IPS-20b (cell line): Measurements from ENCODE around the gene RPSA.

ENCODE experiments used
- H3K27ac ChIP-seq: one replicate; pipeline ENCODE4 v1.5.1; 2013; ENCODE audit warnings: low read length
- H3K27me3 ChIP-seq: 2 replicates; pipeline ENCODE4 v1.6.1; 2013; ENCODE audit warnings: mild to moderate bottlenecking, low read length, inconsistent platforms; ENCODE audit not compliant: insufficient read depth
- H3K36me3 ChIP-seq: 2 replicates; pipeline ENCODE4 v1.6.1; 2013; ENCODE audit warnings: low read depth, mild to moderate bottlenecking, inconsistent platforms, low read length, moderate library complexity; ENCODE audit not compliant: insufficient read depth
- H3K4me1 ChIP-seq: 2 replicates; pipeline ENCODE4 v1.6.1; 2013; ENCODE audit warnings: mild to moderate bottlenecking, control low read depth, inconsistent platforms, low read length, moderate library complexity; ENCODE audit not compliant: insufficient read depth
- H3K4me3 ChIP-seq: 2 replicates; pipeline ENCODE4 v1.5.1; 2013; ENCODE audit warnings: mild to moderate bottlenecking, low read length, inconsistent platforms
- H3K9ac ChIP-seq: 2 replicates; pipeline ENCODE4 v1.6.1; 2013; ENCODE audit warnings: low read depth, mild to moderate bottlenecking, inconsistent platforms, low read length, moderate library complexity
- H3K9me3 ChIP-seq: 2 replicates; pipeline ENCODE4 v1.6.1; 2013; ENCODE audit warnings: mild to moderate bottlenecking, low read depth, low read length, inconsistent platforms; ENCODE audit not compliant: insufficient read depth

Gene RPSA

GRCh38 chr3:39381432-39381831 lies 25.1 kb upstream of the RPSA start:
- H3K9me3 ChIP-seq = no peaks in the 10 kb centered on the region
- peaks cover 6% of the 10 kb centered on the region; the same call in 1 of the 2 replicates for H3K36me3 ChIP-seq
- no peak overlapping the region for H3K9ac ChIP-seq
- no peak overlapping the region for H3K4me3 ChIP-seq
- peaks cover 18% of the 10 kb centered on the region for H3K4me1 ChIP-seq
- H3K27ac ChIP-seq = no peak overlapping the region
- no peaks in the 10 kb centered on the region for H3K27me3 ChIP-seq

GRCh38 chr3:39383045-39383880 lies 23.3 kb upstream of the RPSA start, which contains the start of gene SLC25A38:
TSS of gene SLC25A38 (plus strand) at chr3:39383370. CDS start at chr3:39383725, 355 bp downstream.
- Histone ChIP-seq H3K27ac (peak within 1 kb of the TSS; percentile 85), H3K36me3 (peaks cover 7% of the 10 kb centered on the region; the same call in 1 of the 2 replicates), H3K27me3 (no peaks in the 10 kb centered on the region), H3K9ac (peak within 1 kb of the TSS; percentile 96), H3K9me3 (no peaks in the 10 kb centered on the region), H3K4me3 (peak within 1 kb of the TSS; percentile 88), H3K4me1 (peaks cover 7% of the 10 kb centered on the region)

DNA sequence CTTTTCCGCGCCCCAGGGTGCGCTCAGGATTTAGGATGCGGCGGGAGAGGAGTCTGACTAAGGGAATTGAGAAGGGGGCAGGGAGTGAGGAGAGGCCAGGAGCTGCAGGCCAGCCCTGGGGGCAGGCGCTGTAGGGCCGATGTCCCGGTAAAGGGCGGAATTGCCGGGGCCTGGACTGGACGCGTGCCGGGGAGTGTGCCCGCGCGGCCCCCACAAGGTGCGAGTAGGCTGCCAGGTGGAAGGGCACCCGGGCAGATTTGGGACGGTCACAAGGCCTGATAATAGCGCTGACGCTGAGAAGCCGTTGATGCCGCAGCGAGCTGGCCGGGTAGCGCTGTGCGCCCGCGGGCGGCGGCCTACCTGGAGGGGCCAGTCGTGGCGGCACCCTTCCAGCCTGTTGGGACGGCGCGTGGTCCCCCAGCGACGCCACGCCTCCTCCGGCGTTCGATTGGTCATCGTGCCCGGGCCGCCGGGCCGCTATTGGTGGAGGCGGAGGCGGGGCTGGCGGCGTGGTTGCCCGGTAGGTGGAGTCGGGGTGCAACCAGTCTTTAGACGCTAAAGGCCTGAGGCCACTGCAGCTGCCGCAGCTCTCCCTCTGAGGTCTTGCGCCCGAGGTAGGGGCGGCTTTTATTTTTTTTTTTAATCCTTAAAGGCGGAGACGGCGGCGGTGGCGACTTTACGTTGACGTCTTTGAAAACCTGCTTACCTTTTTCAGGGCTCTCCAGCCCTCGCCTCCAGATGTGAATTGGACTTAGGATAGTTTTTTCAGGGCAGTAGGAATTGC lies 22.4 kb upstream of the RPSA start:
- H3K9me3 ChIP-seq = no peaks in the 10 kb centered on the region

DNA sequence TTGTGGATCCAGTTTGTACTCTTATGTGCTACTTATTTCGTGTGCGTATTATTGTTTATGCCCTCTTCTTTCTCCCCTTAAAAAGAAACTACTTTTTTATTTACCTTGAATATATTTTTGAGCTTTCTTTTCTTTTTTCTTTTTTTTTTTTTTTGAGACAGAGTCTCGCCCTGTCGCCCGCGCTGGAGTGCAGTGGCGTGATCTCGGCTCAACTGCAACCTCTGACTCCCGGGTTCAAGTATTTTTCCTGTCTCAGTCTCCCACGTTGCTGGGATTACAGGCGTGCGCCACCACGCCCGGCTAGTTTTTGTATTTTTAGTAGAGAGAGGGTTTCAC lies 21.9 kb upstream of the RPSA start:
- no peaks in the 10 kb centered on the region for H3K27me3 ChIP-seq
- H3K36me3 ChIP-seq = peaks cover 17% of the 10 kb centered on the region; the same call in 1 of the 2 replicates
- no peaks in the 10 kb centered on the region for H3K9me3 ChIP-seq
- H3K27ac ChIP-seq = no peak overlapping the region
- peaks cover 7% of the 10 kb centered on the region for H3K4me1 ChIP-seq
- peak overlapping the region; percentile 88 for H3K4me3 ChIP-seq
- H3K9ac ChIP-seq = peak overlapping the region; percentile 76; the same call in 1 of the 2 replicates

More for the DNA sequence above, 22.4 kb upstream of the RPSA start:
- Histone ChIP-seq H3K4me1 (peaks cover 7% of the 10 kb centered on the region), H3K27ac (peak overlapping the region; percentile 85), H3K9ac (peak overlapping the region; percentile 96), H3K27me3 (no peaks in the 10 kb centered on the region), H3K4me3 (peak overlapping the region; percentile 88), H3K36me3 (peaks cover 12% of the 10 kb centered on the region; the same call in 1 of the 2 replicates)

DNA sequence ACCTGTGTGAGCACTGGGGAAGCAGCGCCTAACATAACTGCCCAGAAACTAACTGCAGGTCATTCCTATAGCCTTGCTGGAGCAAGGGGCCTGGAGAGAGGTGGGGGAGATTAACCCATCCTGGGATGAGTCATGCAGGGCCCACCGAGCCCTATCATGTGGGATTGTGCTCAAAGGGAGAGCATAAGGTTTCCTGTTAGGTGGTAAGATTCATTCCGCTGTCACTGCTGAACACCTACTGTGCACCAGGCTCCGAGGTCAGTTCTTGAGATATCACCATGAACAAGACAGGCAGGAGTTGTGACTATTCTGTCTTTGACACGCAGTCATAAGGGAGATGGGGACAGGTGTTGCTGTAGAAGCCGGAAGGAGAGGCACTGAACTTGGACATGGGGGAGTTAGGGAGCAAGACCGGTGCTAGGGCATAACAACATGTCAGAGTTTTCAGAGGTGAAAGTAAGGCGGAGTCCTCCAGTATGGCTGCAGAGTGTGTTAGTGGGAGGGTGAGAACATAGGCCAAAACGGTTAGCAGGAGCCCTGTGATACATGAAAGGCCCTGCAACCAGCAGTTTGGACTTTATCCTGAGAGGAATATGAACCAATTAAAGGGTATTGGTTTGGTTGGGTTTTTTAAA lies 20.9 kb upstream of the RPSA start:
- Histone ChIP-seq H3K36me3 (peaks cover 27% of the 10 kb centered on the region), H3K4me3 (peak overlapping the region; percentile 88; the same call in 1 of the 2 replicates), H3K4me1 (peaks cover 7% of the 10 kb centered on the region), H3K27ac (no peak overlapping the region), H3K9me3 (no peaks in the 10 kb centered on the region), H3K9ac (no peak overlapping the region; the same call in 1 of the 2 replicates), H3K27me3 (no peaks in the 10 kb centered on the region)

DNA sequence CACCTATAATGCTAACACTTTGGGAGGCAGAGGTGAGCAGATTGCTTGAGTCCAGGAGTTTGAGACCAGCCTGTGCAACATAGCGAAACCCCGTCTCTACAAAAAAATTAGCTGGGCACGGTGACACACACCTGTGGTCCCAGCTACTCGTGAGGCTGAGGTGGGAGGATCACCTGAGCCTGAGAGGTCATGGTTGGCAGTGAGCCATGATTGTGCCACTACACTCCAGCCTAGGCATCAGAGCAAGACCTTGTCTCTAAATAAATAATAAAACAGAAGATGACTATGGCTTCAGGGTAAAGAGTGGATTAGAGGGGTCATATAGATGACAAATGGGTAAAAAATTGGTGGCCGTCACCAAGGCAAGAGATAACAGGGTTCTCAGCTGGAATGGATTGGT lies 20.2 kb upstream of the RPSA start:
- no peaks in the 10 kb centered on the region for H3K9me3 ChIP-seq
- no peaks in the 10 kb centered on the region for H3K27me3 ChIP-seq
- H3K4me3 ChIP-seq = no peak overlapping the region
- no peak overlapping the region for H3K27ac ChIP-seq
- H3K4me1 ChIP-seq = peaks cover 7% of the 10 kb centered on the region
- H3K9ac ChIP-seq = no peak overlapping the region
- H3K36me3 ChIP-seq = peaks cover 34% of the 10 kb centered on the region

GRCh38 chr3:39387411-39387975 lies 19.0 kb upstream of the RPSA start:
- Histone ChIP-seq H3K4me3 (no peak overlapping the region), H3K4me1 (peaks cover 7% of the 10 kb centered on the region), H3K36me3 (peaks cover 46% of the 10 kb centered on the region)

DNA sequence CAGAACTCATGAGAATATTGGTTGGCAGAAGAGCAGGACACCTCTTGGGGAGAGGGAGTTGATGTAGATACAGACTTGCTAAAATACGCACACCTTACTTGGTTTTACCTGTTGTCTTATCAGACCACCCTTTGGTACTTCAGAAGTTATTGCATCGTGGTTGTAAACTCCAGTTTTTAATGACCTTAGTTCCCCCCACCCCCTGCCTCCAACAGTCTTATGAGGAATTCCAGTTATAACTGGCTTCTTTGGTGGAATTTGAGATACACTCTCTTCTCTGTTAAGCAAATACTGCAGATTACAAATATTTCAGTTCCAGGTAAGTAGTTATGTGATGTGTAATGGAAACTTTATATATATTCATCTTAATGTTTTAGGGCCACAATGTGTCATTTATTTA lies 18.4 kb upstream of the RPSA start:
- H3K9me3 ChIP-seq = no peaks in the 10 kb centered on the region
- H3K4me3 ChIP-seq = no peak overlapping the region
- peaks cover 4% of the 10 kb centered on the region; the same call in 1 of the 2 replicates for H3K4me1 ChIP-seq
- peaks cover 52% of the 10 kb centered on the region for H3K36me3 ChIP-seq
- no peaks in the 10 kb centered on the region for H3K27me3 ChIP-seq
- H3K9ac ChIP-seq = no peak overlapping the region
- no peak overlapping the region for H3K27ac ChIP-seq

More at GRCh38 chr3:39387411-39387975, 19.0 kb upstream of the RPSA start:
- Histone ChIP-seq H3K9ac (no peak overlapping the region), H3K27me3 (no peaks in the 10 kb centered on the region), H3K9me3 (no peaks in the 10 kb centered on the region), H3K27ac (no peak overlapping the region)

GRCh38 chr3:39388741-39389248 lies 17.7 kb upstream of the RPSA start:
- Histone ChIP-seq H3K4me1 (peaks cover 4% of the 10 kb centered on the region; the same call in 1 of the 2 replicates), H3K27me3 (no peaks in the 10 kb centered on the region), H3K36me3 (peaks cover 59% of the 10 kb centered on the region), H3K9me3 (no peaks in the 10 kb centered on the region), H3K4me3 (no peak overlapping the region), H3K27ac (no peak overlapping the region), H3K9ac (no peak overlapping the region)

DNA sequence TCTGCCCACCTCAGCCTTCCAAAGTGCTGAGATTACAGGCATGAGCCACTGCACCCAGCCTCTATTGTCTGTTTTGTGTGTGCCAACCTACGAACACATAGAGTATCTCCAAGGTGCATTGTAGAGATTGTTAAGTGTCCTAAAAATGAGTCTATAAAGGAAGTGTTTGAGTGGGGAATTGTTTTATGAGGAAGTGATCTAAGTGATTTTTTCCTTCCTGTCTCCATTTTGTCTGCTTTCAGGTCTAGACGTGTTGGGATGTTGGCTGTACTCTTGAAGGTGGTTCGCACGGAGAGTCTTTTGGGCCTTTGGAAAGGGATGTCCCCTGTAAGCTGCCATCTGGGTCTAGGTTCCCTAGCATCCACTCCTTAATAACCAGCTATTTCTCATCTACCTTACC lies 16.3 kb upstream of the RPSA start:
- Histone ChIP-seq H3K4me1 (peaks cover 2% of the 10 kb centered on the region; the same call in 1 of the 2 replicates), H3K27me3 (no peaks in the 10 kb centered on the region), H3K36me3 (peaks cover 73% of the 10 kb centered on the region), H3K9ac (no peak overlapping the region), H3K27ac (no peak overlapping the region), H3K4me3 (no peak overlapping the region), H3K9me3 (no peaks in the 10 kb centered on the region)

DNA sequence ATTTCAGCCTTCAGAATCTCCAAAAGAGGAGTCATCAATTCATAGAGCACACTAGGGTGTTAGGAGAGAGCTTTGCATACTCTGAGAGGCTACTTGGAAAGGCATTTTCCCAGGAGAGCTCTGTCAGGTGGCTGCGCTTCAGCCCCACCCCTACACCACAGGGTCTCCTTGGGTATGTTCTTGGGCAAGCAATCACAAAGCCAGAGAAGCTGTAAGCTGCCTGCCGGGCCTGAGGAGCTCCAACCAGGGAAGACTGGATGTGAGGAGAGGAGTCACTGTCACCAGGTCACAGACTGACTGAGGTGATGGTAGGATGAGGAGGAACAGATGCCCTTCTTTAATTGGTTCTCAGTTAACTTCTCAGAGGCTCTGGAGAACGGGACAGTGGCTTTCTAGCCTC lies 9.8 kb upstream of the RPSA start:
- Histone ChIP-seq H3K4me1 (peaks cover 3% of the 10 kb centered on the region), H3K27ac (no peak overlapping the region), H3K4me3 (no peak overlapping the region), H3K9ac (no peak overlapping the region), H3K36me3 (peaks cover 78% of the 10 kb centered on the region), H3K9me3 (no peaks in the 10 kb centered on the region), H3K27me3 (no peaks in the 10 kb centered on the region)
